Measurements from ENCODE around the gene SLC1A7.

The SLC1A7 gene

DNA sequence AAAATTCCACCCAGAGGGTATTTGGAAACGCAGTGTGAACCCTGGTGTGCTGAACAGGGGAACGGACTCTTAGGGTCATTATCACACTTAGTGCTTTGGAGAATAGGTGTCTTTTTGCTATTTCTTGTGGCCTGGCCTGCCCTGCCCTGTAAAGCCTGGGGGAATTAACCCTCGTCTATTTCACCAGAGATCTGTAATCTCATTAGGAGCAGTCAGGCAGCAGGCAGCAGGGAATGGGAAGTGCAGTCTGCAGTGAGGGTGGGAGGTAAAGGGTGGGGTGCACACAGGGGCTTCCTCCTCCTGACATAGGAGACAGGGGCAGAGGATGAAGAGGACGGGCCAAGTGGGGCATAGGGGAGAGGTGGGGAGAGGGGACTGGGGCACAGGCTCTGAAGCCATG lies 1.1 kb upstream of the SLC1A7 start:
- no peak overlapping the region for H3K4me3 ChIP-seq (ENCODE audit: low read length)
- TF ChIP-seq, protein P1, sequence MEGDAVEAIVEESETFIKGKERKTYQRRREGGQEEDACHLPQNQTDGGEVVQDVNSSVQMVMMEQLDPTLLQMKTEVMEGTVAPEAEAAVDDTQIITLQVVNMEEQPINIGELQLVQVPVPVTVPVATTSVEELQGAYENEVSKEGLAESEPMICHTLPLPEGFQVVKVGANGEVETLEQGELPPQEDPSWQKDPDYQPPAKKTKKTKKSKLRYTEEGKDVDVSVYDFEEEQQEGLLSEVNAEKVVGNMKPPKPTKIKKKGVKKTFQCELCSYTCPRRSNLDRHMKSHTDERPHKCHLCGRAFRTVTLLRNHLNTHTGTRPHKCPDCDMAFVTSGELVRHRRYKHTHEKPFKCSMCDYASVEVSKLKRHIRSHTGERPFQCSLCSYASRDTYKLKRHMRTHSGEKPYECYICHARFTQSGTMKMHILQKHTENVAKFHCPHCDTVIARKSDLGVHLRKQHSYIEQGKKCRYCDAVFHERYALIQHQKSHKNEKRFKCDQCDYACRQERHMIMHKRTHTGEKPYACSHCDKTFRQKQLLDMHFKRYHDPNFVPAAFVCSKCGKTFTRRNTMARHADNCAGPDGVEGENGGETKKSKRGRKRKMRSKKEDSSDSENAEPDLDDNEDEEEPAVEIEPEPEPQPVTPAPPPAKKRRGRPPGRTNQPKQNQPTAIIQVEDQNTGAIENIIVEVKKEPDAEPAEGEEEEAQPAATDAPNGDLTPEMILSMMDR (IDR thresholded peaks at IDR 0.05; ENCODE audit: insufficient read depth, low read depth, low read length, missing control alignments): no peak
- no peak for DNase-seq (ENCODE audit: low read depth)

DNA sequence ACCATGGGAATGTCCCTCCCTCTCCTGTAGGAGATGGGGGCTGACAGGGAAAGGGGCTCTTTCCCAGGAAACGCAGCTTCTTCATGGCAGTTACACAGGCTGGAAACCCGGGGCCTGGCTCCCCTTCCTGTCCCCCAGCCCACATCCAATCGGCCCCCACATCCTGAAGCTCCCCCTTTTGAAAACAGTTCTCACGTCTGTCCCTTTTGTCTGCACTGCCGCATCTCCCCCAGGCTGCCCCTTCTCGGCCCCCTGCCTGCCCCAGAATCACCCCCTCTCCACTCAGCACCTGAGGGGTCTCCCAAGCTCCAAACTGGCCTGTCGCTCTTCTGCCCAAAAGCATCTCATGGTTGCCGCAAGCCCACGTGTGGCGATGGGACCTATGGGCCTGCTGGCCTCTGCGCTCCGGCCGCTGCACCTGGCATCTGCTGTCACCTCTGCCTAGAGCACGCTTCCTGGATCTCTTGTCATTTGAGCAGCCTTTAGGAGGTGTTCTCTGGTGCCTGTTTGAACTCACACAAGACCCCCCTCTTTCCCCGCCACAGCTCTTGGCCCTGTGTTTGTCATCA lies 867 bp downstream of the SLC1A7 start:
- no peak for DNase-seq (ENCODE audit: low read depth)
- TF ChIP-seq, protein P1 (IDR thresholded peaks at IDR 0.05; ENCODE audit: insufficient read depth, low read depth, low read length, missing control alignments): no peak
- no peak overlapping the region for H3K4me3 ChIP-seq (ENCODE audit: low read length)

DNA sequence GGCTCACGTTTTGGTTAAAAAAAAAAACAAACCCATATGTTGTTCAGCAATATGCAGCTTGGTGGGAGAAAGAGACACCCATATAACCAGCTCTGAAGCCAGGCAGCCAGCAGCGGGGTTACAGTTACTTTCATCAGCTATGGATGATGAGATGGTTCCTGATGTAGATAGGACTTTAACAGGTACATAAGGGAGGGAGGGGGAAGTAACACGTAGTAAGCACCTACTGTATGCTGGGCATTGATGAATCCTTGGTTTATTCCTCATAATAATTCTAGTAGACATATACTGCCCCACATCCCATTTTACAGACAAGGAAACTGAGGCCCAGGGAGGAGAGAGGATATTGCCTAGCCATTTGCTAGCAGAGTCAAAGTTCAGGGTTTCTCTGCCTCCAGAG lies 2.0 kb downstream of the SLC1A7 start:
- no peak overlapping the region for H3K4me3 ChIP-seq (ENCODE audit: low read length)
- TF ChIP-seq, protein P1 (IDR thresholded peaks at IDR 0.05; ENCODE audit: insufficient read depth, low read depth, low read length, missing control alignments): no peak
- no peak for DNase-seq (ENCODE audit: low read depth)

DNA sequence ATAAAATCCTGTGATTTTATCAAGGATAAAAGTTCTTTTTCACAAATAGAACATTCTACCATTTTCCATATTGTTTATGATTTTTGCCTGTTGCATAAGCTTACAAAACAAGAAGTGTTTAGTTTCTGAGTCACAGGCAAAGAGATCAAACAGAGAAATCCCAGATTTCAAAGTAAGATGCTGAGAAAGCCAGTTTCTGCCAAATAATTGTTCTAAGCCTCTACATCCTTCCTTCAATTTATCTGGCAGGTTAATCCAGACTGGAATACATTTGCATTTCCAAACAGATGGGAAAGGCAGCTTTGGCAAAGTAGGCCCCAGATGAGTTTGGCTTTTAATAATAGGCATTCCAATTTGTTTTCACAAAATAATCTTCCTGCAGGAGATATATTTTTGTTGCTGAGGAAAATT lies 2.5 kb downstream of the SLC1A7 start:
- TF ChIP-seq, protein P1 (IDR thresholded peaks at IDR 0.05; ENCODE audit: insufficient read depth, low read depth, low read length, missing control alignments): no peak
- peak; percentile 16 for DNase-seq (ENCODE audit: low read depth)

DNA sequence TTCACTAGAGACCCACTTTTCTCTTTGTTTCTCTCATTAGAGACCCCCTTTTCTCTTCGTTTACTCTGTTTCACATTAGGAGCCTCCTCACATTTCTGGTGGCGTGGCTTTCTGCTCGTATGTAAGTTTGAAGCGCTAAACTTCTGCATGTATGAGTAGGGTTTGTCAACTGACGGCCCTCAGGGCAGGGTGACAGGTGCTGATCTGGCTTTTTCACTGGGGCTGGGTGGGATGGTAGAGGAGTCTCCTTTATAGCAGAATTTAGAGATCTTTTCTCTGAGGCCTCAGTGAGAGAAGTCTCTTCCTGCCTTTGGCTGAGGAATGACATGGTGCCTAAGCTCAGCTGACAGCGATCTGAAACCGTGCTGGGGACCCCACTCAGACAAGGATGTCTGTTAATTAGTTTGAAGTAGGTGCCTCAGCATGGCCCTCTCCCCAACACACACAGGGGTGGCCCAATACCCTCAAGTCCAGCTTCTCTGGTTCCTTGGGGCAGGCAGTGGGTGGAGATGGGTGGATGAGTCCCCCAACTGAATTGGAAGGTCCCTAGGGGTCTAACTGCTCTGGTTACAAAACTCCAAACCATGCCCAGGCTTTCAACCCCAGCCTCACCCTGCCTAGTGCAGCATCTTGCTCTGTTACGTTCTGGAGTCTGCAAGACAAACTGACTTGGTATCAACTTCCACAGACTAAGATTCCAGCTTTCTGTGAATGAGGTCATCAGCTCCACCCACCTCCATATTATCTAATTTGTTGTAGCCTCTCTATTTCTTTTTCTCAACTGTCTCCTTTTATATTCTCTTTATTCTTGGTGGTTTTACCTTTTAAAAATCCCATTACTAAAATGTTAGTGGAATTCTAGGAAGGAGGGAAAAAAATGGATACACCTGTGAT lies 3.2 kb downstream of the SLC1A7 start:
- DNase-seq (ENCODE audit: low read depth): no peak
- no peak overlapping the region for H3K4me3 ChIP-seq (ENCODE audit: low read length)
- TF ChIP-seq, protein P1 (IDR thresholded peaks at IDR 0.05; ENCODE audit: insufficient read depth, low read depth, low read length, missing control alignments): no peak

More for the DNA sequence above, 2.5 kb downstream of the SLC1A7 start:
- H3K4me3 ChIP-seq (ENCODE audit: low read length): no peak overlapping the region

DNA sequence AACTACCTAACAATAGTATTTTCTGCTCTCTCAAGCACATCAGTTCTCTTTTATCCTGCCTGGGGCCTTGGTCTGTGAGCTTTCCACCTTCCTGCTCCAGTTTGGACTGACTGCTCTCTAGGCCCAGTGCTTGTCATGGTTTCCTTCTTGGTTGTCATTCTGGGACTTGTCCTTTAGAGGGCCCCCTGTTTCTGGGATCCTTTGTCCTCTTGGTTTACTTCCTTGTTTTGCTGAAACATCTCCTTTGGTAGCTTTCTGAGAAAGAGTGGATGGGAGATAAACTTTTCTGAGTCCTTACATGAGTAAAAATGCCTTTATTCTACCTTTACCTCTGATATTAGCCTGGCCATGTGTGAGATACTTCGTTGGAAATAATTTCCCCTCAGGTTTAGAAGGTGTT lies 4.7 kb downstream of the SLC1A7 start:
- DNase-seq (ENCODE audit: low read depth): no peak
- no peak overlapping the region for H3K4me3 ChIP-seq (ENCODE audit: low read length)
- TF ChIP-seq, protein P1 (IDR thresholded peaks at IDR 0.05; ENCODE audit: insufficient read depth, low read depth, low read length, missing control alignments): no peak
